ENCODE measurements around the gene ABRACL.

DNA sequence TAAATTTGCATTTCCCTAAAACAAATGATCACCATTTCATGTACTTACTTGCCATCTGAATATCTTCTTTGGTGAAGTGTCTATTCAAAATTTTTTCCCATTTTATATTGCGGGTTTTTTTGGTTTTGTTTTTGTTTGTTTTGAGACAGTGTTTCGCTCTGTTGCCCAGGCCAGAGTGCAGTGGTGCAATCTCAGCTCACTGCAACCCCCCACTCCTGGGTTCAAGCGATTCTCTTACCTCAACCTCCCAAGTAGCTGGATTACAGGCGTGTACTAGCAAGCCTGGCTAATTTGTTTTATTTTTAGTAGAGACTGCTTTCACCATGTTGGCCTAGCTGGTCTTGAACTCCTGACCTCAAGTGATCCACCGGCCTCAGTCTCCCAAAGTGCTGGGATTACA is 31.4 kb upstream of the ABRACL start:
- TF ChIP-seq, protein P1, sequence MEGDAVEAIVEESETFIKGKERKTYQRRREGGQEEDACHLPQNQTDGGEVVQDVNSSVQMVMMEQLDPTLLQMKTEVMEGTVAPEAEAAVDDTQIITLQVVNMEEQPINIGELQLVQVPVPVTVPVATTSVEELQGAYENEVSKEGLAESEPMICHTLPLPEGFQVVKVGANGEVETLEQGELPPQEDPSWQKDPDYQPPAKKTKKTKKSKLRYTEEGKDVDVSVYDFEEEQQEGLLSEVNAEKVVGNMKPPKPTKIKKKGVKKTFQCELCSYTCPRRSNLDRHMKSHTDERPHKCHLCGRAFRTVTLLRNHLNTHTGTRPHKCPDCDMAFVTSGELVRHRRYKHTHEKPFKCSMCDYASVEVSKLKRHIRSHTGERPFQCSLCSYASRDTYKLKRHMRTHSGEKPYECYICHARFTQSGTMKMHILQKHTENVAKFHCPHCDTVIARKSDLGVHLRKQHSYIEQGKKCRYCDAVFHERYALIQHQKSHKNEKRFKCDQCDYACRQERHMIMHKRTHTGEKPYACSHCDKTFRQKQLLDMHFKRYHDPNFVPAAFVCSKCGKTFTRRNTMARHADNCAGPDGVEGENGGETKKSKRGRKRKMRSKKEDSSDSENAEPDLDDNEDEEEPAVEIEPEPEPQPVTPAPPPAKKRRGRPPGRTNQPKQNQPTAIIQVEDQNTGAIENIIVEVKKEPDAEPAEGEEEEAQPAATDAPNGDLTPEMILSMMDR (IDR thresholded peaks at IDR 0.05; ENCODE audit: insufficient read depth, low read length) = no peak
- TF ChIP-seq POLR2AphosphoS5 (IDR thresholded peaks at IDR 0.05; ENCODE audit: low read depth) (no peak), REST (IDR thresholded peaks at IDR 0.05; ENCODE audit: insufficient replicate concordance, low read depth) (no peak)
